ENCODE data around the gene TMX4.

The TMX4 gene

GRCh38 chr20:8012724-8013123 lies 6.8 kb downstream of the TMX4 start:
- DNase-seq, result no peak

DNA sequence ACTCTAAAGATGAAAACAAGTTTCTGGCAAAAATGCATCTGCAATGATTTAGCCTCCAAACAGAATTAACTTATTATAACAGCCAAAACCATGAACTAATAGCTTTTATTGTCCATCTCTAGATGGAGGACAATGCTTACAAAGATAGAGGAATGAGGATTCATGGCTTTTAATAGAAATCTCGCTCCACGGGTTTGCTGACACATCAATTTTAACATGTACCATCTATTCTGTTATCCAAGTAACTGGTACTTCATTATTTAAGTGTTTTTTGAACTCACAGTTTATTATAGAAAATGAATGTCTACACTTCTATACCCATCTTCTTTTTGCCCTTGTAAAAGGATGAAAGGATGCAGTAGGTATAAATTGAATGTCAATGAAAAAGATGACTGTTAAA lies 10.8 kb downstream of the TMX4 start:
- no peak for DNase-seq

DNA sequence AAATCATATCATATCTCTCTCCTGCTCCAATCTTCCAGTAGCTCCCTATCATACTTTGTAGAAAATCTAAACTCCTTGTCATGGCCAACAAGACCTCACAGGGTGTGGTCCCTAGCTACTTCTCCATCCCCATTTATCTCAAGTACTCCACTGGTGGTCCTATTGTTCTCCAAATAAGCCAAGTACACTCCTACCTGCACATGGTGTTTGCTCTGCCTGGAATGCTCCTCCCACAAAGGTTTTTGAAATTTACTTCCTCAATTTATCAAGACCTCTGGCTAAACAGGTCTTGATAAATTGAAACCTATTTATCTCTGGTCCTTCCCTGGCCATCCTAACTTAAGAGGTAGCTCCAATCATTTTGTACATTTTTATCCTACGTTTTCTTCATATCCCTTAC lies 12.1 kb downstream of the TMX4 start:
- no peak for DNase-seq

DNA sequence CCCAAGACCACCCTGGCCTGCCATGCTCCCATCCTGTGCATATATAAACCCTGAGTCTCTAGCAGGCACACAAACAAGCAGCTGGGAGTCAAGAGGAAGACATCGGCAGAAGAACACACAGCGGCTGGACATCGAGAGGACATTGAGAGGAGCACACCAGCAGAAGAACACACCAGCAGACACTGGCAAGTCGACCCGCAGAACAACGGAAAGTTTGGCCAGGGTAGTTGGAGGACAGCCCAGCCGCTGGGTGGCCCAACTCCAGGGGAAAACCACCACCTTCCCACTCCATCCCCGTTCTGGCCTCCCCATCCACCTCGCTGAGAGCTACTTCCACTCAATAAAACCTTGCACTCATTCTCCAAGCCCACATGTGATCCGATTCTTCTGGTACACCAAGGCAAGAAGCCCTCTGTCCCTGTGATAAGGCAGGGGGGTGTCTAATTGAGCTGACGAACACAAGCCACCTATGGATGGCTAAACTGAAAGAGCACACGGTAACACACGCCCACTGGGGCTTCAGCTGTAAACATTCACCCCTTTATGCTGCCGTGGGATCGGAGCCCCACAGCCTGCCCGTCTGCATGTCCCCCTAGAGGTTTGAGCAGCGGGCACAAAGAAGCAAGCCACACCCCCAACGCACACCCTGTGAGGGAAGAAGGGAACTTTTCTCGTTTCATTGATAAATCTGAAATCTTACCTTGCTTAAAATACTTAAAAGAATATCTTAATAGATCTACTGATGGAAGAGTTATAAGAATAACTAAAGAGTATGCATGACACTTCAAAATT lies 13.8 kb downstream of the TMX4 start:
- no peak for DNase-seq

DNA sequence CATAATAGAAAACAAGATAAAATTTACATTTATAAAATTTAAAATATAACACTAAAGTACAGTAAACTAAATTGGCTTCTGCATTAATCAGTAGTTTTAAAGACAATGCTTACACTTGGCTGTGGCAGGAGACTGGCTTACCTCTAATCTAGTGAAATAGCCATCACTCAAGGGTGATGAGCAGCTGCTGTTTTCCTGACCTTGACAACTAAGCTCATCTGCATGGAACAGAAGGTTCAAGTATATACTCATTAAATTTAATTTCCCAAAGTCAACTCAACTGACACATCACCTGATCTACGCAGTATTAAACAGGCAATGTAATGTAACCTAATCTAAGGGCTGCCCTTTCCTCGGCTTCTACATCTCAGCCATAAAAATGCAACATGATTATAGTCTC lies 14.5 kb downstream of the TMX4 start:
- no peak for DNase-seq

DNA sequence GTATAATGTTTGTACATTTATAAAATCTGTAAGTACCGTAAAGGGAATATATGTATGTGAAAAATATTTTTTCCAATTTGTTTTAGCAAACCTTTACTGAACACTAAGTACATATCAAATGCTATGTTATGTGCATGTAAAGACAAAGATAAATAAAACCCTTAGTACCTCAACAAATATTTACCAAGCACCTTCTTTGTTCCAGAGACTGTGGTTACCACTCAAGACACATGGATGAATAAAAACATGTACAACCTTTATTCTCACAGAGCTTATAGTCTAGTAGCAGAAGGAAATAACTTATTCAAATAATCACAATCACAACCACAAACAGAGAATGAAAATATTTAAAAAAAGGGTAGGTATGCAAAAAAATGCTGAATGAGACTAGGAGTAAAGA lies 17.5 kb downstream of the TMX4 start:
- DNase-seq, result no peak

DNA sequence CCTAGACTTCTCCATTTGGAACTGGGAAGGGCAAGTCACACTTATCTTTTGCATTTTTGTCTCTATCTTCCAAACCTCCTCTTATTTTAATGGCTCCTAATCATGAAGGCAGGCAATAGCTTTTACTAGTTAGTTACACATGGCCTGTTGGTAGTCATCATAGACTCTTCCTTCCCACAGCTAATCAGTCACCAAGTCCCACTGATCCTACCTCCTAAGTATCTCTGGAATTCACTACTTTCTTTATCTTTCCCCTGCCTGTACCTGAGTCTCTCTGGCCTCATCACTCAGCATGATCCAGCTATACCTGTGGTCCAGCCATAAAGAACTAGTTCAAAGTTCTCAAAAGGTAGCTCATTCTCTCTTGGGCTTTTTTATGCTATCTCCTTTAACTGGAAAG lies 18.8 kb downstream of the TMX4 start:
- no peak for DNase-seq

DNA sequence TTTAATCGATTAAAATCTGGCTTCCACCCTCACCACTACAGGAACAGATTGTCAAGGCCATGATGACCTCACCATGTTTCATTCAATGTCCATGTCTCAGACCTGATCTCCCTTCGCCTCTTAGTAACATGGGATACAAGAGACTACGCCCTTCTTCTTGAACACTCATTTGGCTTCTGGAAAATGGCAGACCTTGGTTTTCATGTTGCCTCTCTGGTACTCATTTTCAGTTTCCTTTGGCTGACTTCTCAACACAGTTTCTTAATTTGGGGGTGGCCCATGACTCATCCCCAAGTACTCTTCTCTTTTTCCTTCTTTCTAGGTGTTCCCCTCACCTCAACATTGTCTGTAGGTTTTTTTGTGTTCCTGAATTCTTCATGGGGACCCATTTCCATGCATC lies 22.7 kb downstream of the TMX4 start:
- DNase-seq, result no peak

DNA sequence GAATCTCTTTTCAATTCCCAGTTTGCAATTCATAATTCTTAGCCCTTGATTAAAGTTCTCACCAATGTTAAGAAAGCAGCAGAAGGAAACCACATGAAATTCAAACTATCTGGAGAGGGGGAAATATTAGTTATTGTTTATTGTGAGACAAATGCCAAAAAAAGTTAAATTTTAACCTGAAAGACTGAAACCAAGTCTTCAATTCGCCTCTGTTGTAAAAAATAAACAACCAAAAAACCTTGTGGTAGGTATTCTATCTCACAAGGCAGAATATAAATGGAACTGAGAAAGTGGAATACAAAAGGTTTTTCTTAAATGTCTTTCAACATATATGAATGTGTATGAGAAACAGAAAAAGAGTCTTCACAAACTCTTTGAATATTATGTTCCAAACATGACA lies 24.8 kb downstream of the TMX4 start:
- no peak for DNase-seq

DNA sequence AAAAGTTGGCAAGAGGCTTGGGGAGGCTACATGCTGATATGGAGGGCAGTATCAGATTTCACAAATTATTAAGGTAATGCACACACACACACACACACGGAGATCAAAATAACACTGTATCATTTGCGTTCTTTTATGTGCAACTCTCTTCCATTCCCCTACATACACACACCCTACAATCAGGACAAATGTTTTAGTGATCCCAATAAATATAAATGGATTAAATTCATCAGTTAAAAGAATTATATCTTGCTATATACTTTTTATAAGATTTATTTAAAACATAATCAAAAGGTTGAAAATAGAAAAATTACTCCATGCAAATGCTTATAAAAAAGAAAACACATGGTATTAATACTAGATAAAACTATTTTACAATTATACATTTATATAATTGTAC lies 25.9 kb downstream of the TMX4 start:
- DNase-seq, result no peak

DNA sequence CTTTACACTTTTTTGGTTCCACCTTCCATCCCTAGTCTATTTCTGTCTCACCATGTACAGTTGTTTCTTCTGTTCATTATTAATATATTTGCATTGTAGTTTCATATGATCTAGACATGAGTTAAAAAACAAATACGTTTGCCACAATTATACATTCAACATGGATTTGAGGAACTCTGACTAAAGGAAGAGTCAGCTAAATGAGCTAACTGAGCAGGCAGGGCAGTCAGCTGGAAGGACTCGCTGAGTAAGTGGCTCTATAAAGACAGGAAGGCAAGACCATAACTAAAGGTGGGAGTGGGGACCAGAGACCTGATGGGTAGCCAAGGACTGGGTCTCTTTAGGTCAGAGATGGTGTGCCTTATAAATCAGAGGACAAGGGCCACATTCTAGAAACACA lies 26.3 kb downstream of the TMX4 start:
- no peak for DNase-seq

- no peak for DNase-seq
These were observed 29.2 kb downstream of the TMX4 start for GRCh38 chr20:7990385-7990784.

DNA sequence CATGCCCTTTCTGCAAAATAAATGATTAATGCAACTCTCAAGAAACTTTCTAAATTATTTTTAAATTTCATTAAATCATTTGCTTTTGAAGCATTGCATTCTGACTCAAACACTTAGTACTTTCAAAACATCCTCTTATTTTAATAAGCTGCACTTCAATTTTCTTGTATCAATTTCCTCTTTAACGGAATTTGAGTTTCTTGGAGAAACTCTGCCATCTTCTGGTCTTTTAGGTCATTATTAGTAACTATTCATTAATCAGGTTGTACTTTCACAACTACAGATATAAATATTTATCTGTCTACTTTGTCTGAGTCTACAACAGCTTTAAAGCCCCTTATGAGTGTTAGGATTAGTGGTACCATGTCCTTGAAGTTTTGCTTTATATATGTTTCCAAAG lies 30.2 kb downstream of the TMX4 start:
- no peak for DNase-seq

- DNase-seq, result no peak
These were observed 33.6 kb downstream of the TMX4 start for GRCh38 chr20:7985916-7986315.

GRCh38 chr20:7984192-7984591 lies 35.4 kb downstream of the TMX4 start:
- no peak for DNase-seq

DNA sequence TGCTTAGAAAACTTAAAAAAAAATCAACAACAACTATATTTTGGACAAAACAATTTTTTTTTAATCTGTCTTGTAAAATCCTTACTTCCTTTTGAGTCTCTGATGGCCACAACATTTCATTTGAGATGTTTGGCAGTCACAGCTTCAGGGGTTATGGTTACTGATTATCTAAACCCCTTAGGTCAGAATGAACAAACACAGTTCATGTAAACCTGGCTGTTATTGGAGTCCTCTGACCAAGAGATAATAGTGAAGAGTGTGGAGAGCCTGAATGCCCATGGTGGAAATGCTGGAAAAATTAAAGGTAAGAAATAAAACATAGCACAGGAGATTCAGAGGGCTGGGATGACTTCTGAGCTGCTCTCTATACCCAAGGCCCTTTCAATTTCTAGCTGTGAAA lies 38.2 kb downstream of the TMX4 start:
- no peak for DNase-seq

DNA sequence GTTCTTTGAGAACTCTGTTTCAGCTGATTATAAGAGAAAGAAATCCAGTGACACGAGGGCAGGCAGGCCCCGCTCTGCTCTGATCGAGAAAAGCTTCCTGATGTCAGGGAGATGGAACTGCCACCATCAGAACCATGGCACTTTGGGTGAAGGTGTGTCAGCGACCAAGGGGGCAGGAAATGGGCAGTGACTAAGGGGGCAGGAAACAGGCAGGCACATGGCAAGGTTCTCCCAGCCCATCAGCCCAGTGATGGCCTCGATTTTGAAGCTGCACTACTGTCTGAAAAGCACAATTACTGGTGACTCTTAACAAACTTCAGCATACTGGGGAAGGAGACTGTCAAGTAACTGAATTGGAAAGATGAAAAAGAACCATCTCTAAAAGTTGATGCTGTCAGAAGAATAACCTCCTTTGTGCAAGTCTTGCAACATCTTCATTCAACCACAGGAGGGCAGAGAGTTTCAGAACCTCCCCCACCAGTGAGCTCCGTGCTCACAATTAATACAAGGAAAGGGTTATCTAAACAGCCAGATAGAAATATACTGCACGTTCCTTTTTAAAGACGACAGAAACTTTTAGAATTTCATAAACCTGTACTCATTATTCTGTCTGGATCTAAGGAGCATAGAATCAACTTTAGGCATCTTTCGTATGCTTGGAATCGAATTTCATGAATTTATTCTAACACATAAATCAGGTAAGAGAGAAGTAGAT lies 39.1 kb downstream of the TMX4 start:
- DNase-seq, result no peak

- no peak for DNase-seq
These were observed 41.9 kb downstream of the TMX4 start for GRCh38 chr20:7977709-7978108.

GRCh38 chr20:7975851-7976414 lies 43.6 kb downstream of the TMX4 start:
- DNase-seq, result no peak

DNA sequence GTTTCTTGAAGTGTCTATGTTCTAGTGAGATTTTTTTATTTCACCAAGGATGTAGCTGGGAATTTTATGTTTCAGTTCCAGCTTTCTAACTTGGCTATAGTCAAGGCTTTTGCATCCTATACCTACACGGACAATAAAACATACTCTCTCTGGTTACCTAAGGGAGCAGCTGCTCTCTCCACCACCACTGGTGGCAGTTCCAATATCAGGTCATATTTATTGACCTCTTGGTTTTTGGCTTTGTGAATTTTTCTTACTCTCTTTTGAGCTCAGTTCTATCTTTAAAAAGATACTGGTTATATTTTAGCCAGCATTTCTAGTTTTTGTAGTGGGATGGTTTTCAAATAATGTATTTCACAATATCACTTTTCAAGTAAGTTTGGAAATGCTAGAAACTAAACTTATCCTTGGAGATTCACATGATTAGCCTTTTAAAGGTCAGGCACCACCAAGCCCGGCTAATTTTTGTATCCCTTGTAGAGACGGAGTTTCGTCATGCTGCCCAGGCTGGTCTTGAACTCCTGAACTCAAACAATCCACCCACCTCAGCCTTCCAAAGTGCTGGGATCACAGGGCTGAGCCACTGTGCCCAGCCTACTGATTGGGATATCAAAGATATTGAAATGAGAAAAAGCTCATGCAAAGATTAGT lies 44.7 kb downstream of the TMX4 start:
- no peak for DNase-seq

DNA sequence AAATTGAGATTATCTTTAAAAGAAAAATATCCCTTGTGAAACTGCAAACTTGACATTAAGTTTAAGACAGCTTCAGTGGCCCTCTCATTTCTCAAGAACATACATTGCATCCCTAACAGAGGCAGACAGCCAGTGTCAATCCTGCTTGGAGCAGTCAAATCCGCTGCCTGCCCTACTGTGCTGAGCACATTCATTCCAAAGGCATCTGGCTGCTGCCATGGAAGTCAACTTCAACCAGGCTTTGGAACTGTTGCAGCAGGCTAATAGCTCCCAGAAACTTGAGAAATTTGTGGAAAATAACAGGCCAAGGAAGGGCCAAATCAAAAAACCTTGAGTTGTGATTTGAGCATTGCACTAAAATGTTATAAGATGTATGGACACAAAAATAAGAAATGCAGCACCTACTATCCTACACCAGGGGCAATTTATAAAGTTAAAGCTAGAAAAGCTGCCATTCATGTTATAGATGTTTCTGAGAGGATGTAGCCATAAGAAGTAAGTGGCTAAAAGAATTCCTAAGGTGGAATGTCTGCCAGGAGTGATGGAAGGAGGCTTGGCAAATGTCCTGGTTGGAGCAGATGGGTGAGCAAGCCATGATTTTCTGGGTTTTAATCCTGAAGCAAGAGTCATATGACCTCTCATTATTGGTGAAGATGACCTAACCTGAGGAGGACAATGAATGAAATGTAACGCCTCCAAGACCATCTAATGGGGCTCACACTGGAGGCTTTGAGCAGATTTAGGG lies 47.9 kb downstream of the TMX4 start:
- DNase-seq, result no peak

DNA sequence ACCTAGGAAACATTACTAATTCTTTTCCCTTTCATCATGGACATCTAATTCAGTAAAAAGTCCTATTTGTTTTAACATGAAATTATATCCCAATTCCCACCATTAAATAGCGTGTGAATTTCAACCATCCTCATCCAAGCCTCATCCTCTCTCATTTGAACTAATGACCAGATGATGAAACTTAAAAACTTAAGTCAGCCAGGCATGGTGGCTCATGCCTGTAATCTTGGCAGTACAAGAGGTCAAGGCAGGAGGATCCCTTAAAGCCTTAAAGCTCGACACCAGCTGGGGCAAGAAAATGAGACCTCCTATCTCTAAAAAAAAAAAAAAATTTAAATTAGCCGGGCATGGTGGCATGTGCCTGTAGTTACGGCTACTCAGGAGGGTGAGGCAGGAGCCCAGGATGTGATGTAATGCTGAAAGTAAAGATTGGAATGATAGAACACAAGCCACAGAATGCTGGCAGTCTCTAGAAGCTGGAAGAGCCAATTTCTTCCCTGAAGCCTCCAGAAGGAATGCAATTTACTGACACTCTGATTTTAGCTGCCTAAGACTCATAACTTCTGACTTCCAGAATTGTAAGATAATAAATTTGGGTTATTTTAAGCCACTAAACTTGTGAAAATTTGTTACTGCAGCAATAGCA lies 52.2 kb downstream of the TMX4 start:
- no peak for DNase-seq

- no peak for DNase-seq
These were observed 53.4 kb downstream of the TMX4 start for GRCh38 chr20:7966176-7966575.

Data from NCI-H774 (cell line).